ENCODE data around the gene KRTAP10-5. TPM values are rescaled to one million over a fixed set of nuclear protein-coding genes. Genes with fewer than 3 reads are reported as not detected.
"Not testable (repeated sequence)": the region's sequence is repeated elsewhere in the genome, so short reads cannot be mapped to it uniquely, and the experiment has no call there.

Gene KRTAP10-5
- total and polyA plus RNA-seq, 5 donors from 2014 or later: not detected

DNA sequence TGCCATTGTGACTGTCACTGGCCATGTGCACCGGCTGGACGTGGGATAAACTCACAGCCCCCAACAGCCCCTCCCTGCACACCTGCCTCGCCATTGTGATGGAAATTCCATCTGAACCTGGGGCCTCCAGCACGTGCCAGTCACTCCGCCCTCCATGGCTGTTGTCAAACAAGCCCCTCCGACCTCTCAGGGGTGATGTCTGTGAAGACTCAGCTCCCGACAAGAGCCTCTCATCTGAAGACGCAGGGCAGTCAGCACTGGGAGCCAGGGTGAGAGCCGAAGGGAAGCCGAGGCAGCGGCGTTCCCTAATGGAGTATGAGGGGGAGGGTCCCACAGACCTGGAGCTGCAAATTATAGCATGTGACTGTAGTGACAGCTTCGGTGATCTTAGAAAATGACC, 27.7 kb downstream of the KRTAP10-5 start:
- Histone ChIP-seq H3K9me3 (ENCODE audit: control insufficient read depth in 2 of 2, low read length in 2 of 2) (no peaks in the 10 kb centered on the region), H3K27me3 (ENCODE audit: control insufficient read depth, insufficient read depth, low read length) (no peaks in the 10 kb centered on the region), H3K4me3 (ENCODE audit: low read depth, low read length) (no peak overlapping the region), H3K4me1 (ENCODE audit: control insufficient read depth, insufficient read depth, low read length, poor library complexity, severe bottlenecking) (peaks cover 7% of the 10 kb centered on the region), H3K36me3 (ENCODE audit: control insufficient read depth, insufficient read depth, low read length) (no peaks in the 10 kb centered on the region), H3K27ac (ENCODE audit: insufficient read depth, low read length, poor library complexity, severe bottlenecking) (no peak overlapping the region)
- H3K4me1 Mint-ChIP-seq: peaks cover 2 to 20% (median 9%) of the 10 kb centered on the region in 4 donors
- H3K36me3 Mint-ChIP-seq: peaks cover 12% of the 10 kb centered on the region
- H3K4me3 Mint-ChIP-seq: no peak overlapping the region
- DNase-seq (no peak), ATAC-seq (ENCODE audit: low read depth in 2 of 2) (no peak)
- H3K27ac Mint-ChIP-seq: no peak overlapping the region
- peaks cover 2% of the 10 kb centered on the region for H3K27me3 Mint-ChIP-seq
- H3K9me3 Mint-ChIP-seq: peaks cover 0 to 13% (median 4%) of the 10 kb centered on the region in 7 donors

GRCh38 chr21:44552136-44552535, 28.3 kb downstream of the KRTAP10-5 start:
- H3K9me3 Mint-ChIP-seq: peaks cover 0 to 19% (median 5%) of the 10 kb centered on the region in 7 donors
- H3K27ac Mint-ChIP-seq: no peak overlapping the region
- Histone ChIP-seq H3K4me1 (ENCODE audit: control insufficient read depth, insufficient read depth, low read length, poor library complexity, severe bottlenecking) (peaks cover 13% of the 10 kb centered on the region), H3K36me3 (ENCODE audit: control insufficient read depth, insufficient read depth, low read length) (no peaks in the 10 kb centered on the region), H3K27me3 (ENCODE audit: control insufficient read depth, insufficient read depth, low read length) (no peaks in the 10 kb centered on the region), H3K4me3 (ENCODE audit: low read depth, low read length) (no peak overlapping the region), H3K27ac (ENCODE audit: insufficient read depth, low read length, poor library complexity, severe bottlenecking) (no peak overlapping the region), H3K9me3 (ENCODE audit: control insufficient read depth in 2 of 2, low read length in 2 of 2) (no peaks in the 10 kb centered on the region)
- no peak for DNase-seq
- peaks cover 7% of the 10 kb centered on the region for H3K27me3 Mint-ChIP-seq
- H3K4me3 Mint-ChIP-seq: no peak overlapping the region
- peaks cover 13% of the 10 kb centered on the region for H3K36me3 Mint-ChIP-seq
- ATAC-seq (ENCODE audit: low read depth in 2 of 2): no peak
- H3K4me1 Mint-ChIP-seq: peaks cover 7 to 26% (median 14%) of the 10 kb centered on the region in 4 donors

- H3K4me3 Mint-ChIP-seq: no peak within 1 kb of the TSS
- ATAC-seq (ENCODE audit: low read depth in 2 of 2): no peak
- Histone ChIP-seq H3K27me3 (ENCODE audit: control insufficient read depth, insufficient read depth, low read length) (no peaks in the 10 kb centered on the region), H3K4me3 (ENCODE audit: low read depth, low read length) (no peak within 1 kb of the TSS), H3K27ac (ENCODE audit: insufficient read depth, low read length, poor library complexity, severe bottlenecking) (no peak within 1 kb of the TSS), H3K36me3 (ENCODE audit: control insufficient read depth, insufficient read depth, low read length) (no peaks in the 10 kb centered on the region), H3K9me3 (ENCODE audit: control insufficient read depth in 2 of 2, low read length in 2 of 2) (peaks cover 2 to 6% of the 10 kb centered on the region in 2 experiments), H3K4me1 (ENCODE audit: control insufficient read depth, insufficient read depth, low read length, poor library complexity, severe bottlenecking) (peaks cover 15% of the 10 kb centered on the region)
- peak within 1 kb of the TSS in 2 of 3 donors; percentile 58 to 67 for H3K27ac Mint-ChIP-seq
- peaks cover 0 to 25% (median 8%) of the 10 kb centered on the region in 7 donors for H3K9me3 Mint-ChIP-seq
- H3K36me3 Mint-ChIP-seq: peaks cover 19% of the 10 kb centered on the region
- H3K4me1 Mint-ChIP-seq: peaks cover 11 to 33% (median 18%) of the 10 kb centered on the region in 4 donors
- DNase-seq: no peak
- H3K27me3 Mint-ChIP-seq: peaks cover 7% of the 10 kb centered on the region
Observed at GRCh38 chr21:44551340-44551961, 29.0 kb downstream of the KRTAP10-5 start, which contains the start of gene KRTAP10-2. Gene KRTAP10-2, minus strand, starts transcription at chr21:44551505. Its CDS starts 47 bp downstream, at chr21:44551458.

DNA sequence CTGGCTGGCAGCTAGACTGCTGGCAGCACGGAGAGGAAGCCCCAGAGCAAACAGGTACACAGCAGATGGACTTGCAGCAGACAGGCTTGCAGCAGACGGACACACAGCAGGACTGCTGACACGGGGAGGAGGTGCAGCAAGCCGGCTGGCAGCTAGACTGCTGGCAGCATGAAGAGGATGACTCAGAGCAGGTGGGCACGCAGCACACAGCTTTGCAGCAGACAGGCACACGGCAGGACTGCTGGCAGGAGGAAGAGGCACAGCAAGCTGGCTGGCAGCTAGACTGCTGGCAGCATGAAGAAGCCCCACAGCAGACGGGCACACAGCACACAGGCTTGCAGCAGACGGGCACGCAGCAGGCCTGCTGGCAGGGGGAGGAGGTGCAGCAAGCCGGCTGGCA, 29.6 kb downstream of the KRTAP10-5 start:
- no peaks in the 10 kb centered on the region for H3K36me3 ChIP-seq (ENCODE audit: control insufficient read depth, insufficient read depth, low read length)
- ATAC-seq (ENCODE audit: low read depth in 2 of 2) (no peak), DNase-seq (no peak)
- peaks cover 19% of the 10 kb centered on the region for H3K36me3 Mint-ChIP-seq
- peaks cover 11 to 33% (median 18%) of the 10 kb centered on the region in 4 donors for H3K4me1 Mint-ChIP-seq
- peaks cover 15% of the 10 kb centered on the region for H3K4me1 ChIP-seq (ENCODE audit: control insufficient read depth, insufficient read depth, low read length, poor library complexity, severe bottlenecking)
- peak overlapping the region in 2 of 3 donors; percentile 58 to 67 for H3K27ac Mint-ChIP-seq
- H3K27me3 Mint-ChIP-seq: peaks cover 7% of the 10 kb centered on the region
- H3K27me3 ChIP-seq (ENCODE audit: control insufficient read depth, insufficient read depth, low read length): no peaks in the 10 kb centered on the region
- H3K4me3 ChIP-seq (ENCODE audit: low read depth, low read length): no peak overlapping the region
- H3K27ac ChIP-seq (ENCODE audit: insufficient read depth, low read length, poor library complexity, severe bottlenecking): no peak overlapping the region
- H3K9me3 ChIP-seq (ENCODE audit: control insufficient read depth in 2 of 2, low read length in 2 of 2): peaks cover 4 to 6% of the 10 kb centered on the region in 2 experiments
- H3K9me3 Mint-ChIP-seq: peaks cover 0 to 25% (median 12%) of the 10 kb centered on the region in 7 donors
- H3K4me3 Mint-ChIP-seq: no peak overlapping the region

- Mint-ChIP-seq H3K9me3 (peaks cover 0 to 30% (median 13%) of the 10 kb centered on the region in 7 donors), H3K4me1 (peaks cover 11 to 33% (median 18%) of the 10 kb centered on the region in 4 donors), H3K36me3 (peaks cover 22% of the 10 kb centered on the region)
- H3K27me3 ChIP-seq (ENCODE audit: control insufficient read depth, insufficient read depth, low read length); ATAC-seq (ENCODE audit: low read depth in 2 of 2); H3K4me3 ChIP-seq (ENCODE audit: low read depth, low read length); H3K27ac Mint-ChIP-seq; H3K4me3 Mint-ChIP-seq; H3K27me3 Mint-ChIP-seq; H3K9me3 ChIP-seq (ENCODE audit: control insufficient read depth in 2 of 2, low read length in 2 of 2); DNase-seq; H3K36me3 ChIP-seq (ENCODE audit: control insufficient read depth, insufficient read depth, low read length); H3K27ac ChIP-seq (ENCODE audit: insufficient read depth, low read length, poor library complexity, severe bottlenecking): not testable (repeated sequence)
- H3K4me1 ChIP-seq (ENCODE audit: control insufficient read depth, insufficient read depth, low read length, poor library complexity, severe bottlenecking): peaks cover 15% of the 10 kb centered on the region
Observed at GRCh38 chr21:44550285-44550684, 30.1 kb downstream of the KRTAP10-5 start.

- peaks cover 6 to 7% of the 10 kb centered on the region in 2 experiments for H3K9me3 ChIP-seq (ENCODE audit: control insufficient read depth in 2 of 2, low read length in 2 of 2)
- H3K27me3 Mint-ChIP-seq: peaks cover 7% of the 10 kb centered on the region
- ATAC-seq (ENCODE audit: low read depth in 2 of 2) (no peak), DNase-seq (no peak)
- H3K4me1 ChIP-seq (ENCODE audit: control insufficient read depth, insufficient read depth, low read length, poor library complexity, severe bottlenecking): peaks cover 15% of the 10 kb centered on the region
- no peaks in the 10 kb centered on the region for H3K36me3 ChIP-seq (ENCODE audit: control insufficient read depth, insufficient read depth, low read length)
- H3K4me3 Mint-ChIP-seq: no peak overlapping the region
- peaks cover 11 to 33% (median 18%) of the 10 kb centered on the region in 4 donors for H3K4me1 Mint-ChIP-seq
- no peak overlapping the region for H3K27ac ChIP-seq (ENCODE audit: insufficient read depth, low read length, poor library complexity, severe bottlenecking)
- no peak overlapping the region for H3K4me3 ChIP-seq (ENCODE audit: low read depth, low read length)
- H3K9me3 Mint-ChIP-seq: peaks cover 0 to 31% (median 13%) of the 10 kb centered on the region in 7 donors
- H3K27me3 ChIP-seq (ENCODE audit: control insufficient read depth, insufficient read depth, low read length): no peaks in the 10 kb centered on the region
- H3K36me3 Mint-ChIP-seq: peaks cover 22% of the 10 kb centered on the region
- H3K27ac Mint-ChIP-seq: peak overlapping the region in 2 of 3 donors; percentile 56 to 94
Observed at GRCh38 chr21:44549525-44550211, 30.7 kb downstream of the KRTAP10-5 start.

DNA sequence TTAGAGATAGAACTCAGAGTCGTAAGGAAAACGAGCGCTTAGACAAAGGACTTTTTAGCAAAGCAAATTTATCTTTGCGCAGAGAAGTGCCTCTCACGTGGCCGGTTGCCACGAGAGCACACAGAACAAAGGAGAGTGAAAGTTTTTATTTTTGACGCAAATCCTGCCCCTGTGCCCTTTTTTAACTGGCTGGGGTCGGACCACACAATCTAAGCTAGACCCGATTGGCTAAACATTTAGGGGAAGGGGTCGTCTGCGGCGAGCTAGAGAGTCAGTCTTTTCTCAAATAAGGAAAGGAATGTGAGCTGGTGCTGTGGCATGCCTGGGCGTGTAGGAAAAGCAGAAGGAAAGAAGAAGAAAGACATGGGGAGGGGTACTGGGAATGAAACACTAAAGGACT, 31.5 kb downstream of the KRTAP10-5 start:
- no peak overlapping the region for H3K4me3 ChIP-seq (ENCODE audit: low read depth, low read length)
- H3K9me3 ChIP-seq (ENCODE audit: control insufficient read depth in 2 of 2, low read length in 2 of 2): peaks cover 6 to 7% of the 10 kb centered on the region in 2 experiments
- H3K27ac ChIP-seq (ENCODE audit: insufficient read depth, low read length, poor library complexity, severe bottlenecking): no peak overlapping the region
- Mint-ChIP-seq H3K27ac (peak overlapping the region in 2 of 3 donors; percentile 84 to 94), H3K4me1 (peaks cover 11 to 33% (median 18%) of the 10 kb centered on the region in 4 donors), H3K9me3 (peaks cover 0 to 30% (median 13%) of the 10 kb centered on the region in 7 donors), H3K36me3 (peaks cover 22% of the 10 kb centered on the region), H3K27me3 (peaks cover 7% of the 10 kb centered on the region), H3K4me3 (peak overlapping the region in 1 of 4 donors; percentile 23)
- ATAC-seq (ENCODE audit: low read depth in 2 of 2) (no peak), DNase-seq (no peak)
- no peaks in the 10 kb centered on the region for H3K36me3 ChIP-seq (ENCODE audit: control insufficient read depth, insufficient read depth, low read length)
- H3K27me3 ChIP-seq (ENCODE audit: control insufficient read depth, insufficient read depth, low read length): no peaks in the 10 kb centered on the region
- peaks cover 15% of the 10 kb centered on the region for H3K4me1 ChIP-seq (ENCODE audit: control insufficient read depth, insufficient read depth, low read length, poor library complexity, severe bottlenecking)

Measured in CD4-positive, CD25-positive, alpha-beta regulatory T cell (primary cell).